Measurements from ENCODE around the gene PKN1. TPM values are rescaled to one million over a fixed set of nuclear protein-coding genes. Genes with fewer than 3 reads are reported as not detected.

Gene PKN1
- total and polyA plus RNA-seq, 2 experiments from 2014 or later: 86.8 to 201 TPM

DNA sequence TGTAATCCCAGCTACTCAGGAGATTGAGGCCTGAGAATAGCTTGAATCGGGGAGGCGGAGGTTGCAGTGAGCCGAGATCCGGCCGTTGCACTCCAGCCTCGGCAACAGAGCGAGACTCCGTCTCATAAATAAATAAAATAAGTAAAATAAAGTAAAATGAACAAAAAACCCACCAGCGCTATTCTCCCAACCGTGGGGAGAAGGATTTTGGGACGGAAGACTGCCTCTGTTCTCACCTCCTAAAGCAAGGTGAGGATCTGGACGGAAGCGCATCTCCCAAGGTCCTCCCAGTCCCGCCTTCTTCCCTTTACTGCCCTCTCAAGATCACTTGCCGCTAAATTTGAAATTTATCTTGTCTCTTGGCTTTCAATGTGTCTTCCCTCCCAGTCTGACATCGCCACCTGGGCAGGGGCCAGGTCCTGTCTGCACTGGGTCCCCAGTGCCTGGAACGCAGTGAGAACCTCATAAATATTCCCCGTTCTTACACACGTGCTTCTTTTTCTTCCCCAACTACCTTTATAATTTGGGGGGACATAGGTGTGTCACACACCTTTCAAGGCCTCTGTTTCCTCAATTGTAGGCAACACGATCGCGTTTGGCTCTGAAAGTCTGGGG, 86.2 kb downstream of the PKN1 start:
- Histone ChIP-seq H4K20me1 (replicated peaks; ENCODE audit: insufficient read depth) (peaks cover 21% of the 10 kb centered on the region; the same call in 1 of the 2 replicates), H3K79me2 (replicated peaks; ENCODE audit: insufficient read depth) (peaks cover 31% of the 10 kb centered on the region), H3F3A (replicated peaks; ENCODE audit: low read depth) (peaks cover 23% of the 10 kb centered on the region), H3K9me2 (ENCODE audit: insufficient read depth) (no peaks in the 10 kb centered on the region), H2AFZ (peak overlapping the region; percentile 88), H3K4me1 (ENCODE audit: insufficient read depth) (peaks cover 11% of the 10 kb centered on the region; the same call in 1 of the 2 replicates), H3K27me3 (ENCODE audit: insufficient read depth) (no peaks in the 10 kb centered on the region), H3K36me3 (ENCODE audit: insufficient read depth) (peaks cover 3% of the 10 kb centered on the region; the same call in 1 of the 2 replicates), H3K4me3 (peak overlapping the region; percentile 58), H3K4me2 (peak overlapping the region; percentile 81), H3K27ac (ENCODE audit: low read depth) (peak overlapping the region; percentile 94)
- DNase-seq (ENCODE audit: low spot score): no peak
- peaks cover 15% of the 10 kb centered on the region for H3K27me3 Mint-ChIP-seq (ENCODE audit: insufficient read depth, low read depth, poor library complexity)
- H3K36me3 Mint-ChIP-seq (ENCODE audit: low read depth): peaks cover 31% of the 10 kb centered on the region
- H3K9me3 Mint-ChIP-seq: no peaks in the 10 kb centered on the region; the same call in 2 of the 3 replicates
- TF ChIP-seq POLR2AphosphoS5 (IDR thresholded peaks at IDR 0.05; ENCODE audit: low read depth): no peak
- no peak for TF ChIP-seq CREB1 (CRISPR knock-in tag; IDR thresholded peaks at IDR 0.05; ENCODE audit: low read depth)
- TF ChIP-seq JUNB (IDR thresholded peaks at IDR 0.05; ENCODE audit: unreplicated experiment): no peak
- TF ChIP-seq EZH2 (IDR thresholded peaks at IDR 0.05; ENCODE audit: low read depth, unreplicated experiment): no peak
- TF ChIP-seq STAT1 (IDR thresholded peaks at IDR 0.05; ENCODE audit: unreplicated experiment): no peak
- TF ChIP-seq NANOG (IDR thresholded peaks at IDR 0.05; ENCODE audit: borderline replicate concordance): no peak
- TF ChIP-seq REST (IDR thresholded peaks at IDR 0.05; ENCODE audit: unreplicated experiment): no peak
- TF ChIP-seq ZNF331 (CRISPR knock-in tag; IDR thresholded peaks at IDR 0.05; ENCODE audit: low read depth): no peak
- no peak for TF ChIP-seq EZH2phosphoT487 (IDR thresholded peaks at IDR 0.05; ENCODE audit: unreplicated experiment)
- TF ChIP-seq, protein P1, sequence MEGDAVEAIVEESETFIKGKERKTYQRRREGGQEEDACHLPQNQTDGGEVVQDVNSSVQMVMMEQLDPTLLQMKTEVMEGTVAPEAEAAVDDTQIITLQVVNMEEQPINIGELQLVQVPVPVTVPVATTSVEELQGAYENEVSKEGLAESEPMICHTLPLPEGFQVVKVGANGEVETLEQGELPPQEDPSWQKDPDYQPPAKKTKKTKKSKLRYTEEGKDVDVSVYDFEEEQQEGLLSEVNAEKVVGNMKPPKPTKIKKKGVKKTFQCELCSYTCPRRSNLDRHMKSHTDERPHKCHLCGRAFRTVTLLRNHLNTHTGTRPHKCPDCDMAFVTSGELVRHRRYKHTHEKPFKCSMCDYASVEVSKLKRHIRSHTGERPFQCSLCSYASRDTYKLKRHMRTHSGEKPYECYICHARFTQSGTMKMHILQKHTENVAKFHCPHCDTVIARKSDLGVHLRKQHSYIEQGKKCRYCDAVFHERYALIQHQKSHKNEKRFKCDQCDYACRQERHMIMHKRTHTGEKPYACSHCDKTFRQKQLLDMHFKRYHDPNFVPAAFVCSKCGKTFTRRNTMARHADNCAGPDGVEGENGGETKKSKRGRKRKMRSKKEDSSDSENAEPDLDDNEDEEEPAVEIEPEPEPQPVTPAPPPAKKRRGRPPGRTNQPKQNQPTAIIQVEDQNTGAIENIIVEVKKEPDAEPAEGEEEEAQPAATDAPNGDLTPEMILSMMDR (conservative IDR thresholded peaks at IDR 0.05; ENCODE audit: low read depth in 2 of 2): no peak
- no peak for TF ChIP-seq ZNF462 (CRISPR knock-in tag; IDR thresholded peaks at IDR 0.05)
- TF ChIP-seq, protein P2, sequence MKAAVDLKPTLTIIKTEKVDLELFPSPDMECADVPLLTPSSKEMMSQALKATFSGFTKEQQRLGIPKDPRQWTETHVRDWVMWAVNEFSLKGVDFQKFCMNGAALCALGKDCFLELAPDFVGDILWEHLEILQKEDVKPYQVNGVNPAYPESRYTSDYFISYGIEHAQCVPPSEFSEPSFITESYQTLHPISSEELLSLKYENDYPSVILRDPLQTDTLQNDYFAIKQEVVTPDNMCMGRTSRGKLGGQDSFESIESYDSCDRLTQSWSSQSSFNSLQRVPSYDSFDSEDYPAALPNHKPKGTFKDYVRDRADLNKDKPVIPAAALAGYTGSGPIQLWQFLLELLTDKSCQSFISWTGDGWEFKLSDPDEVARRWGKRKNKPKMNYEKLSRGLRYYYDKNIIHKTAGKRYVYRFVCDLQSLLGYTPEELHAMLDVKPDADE (IDR thresholded peaks at IDR 0.05): no peak
- TF ChIP-seq ZNF114 (CRISPR knock-in tag; IDR thresholded peaks at IDR 0.05): no peak
- peak overlapping the region; percentile 93 for H3K4me3 Mint-ChIP-seq
- ATAC-seq: no peak
- peaks cover 26% of the 10 kb centered on the region for H3K4me1 Mint-ChIP-seq
- peak overlapping the region; percentile 77 for H3K27ac Mint-ChIP-seq
